A673 (cell line): ENCODE results near the gene ATG4B. TPM values are rescaled to one million over a fixed set of nuclear protein-coding genes. Genes with fewer than 3 reads are reported as not detected.

Source experiments
- BruUV-seq: library from RNA; stranded (reverse); fragments of 400-500 nt; replicated peaks from 2 replicates; lab custom pipeline; 2021; lab: Mats Ljungman, UMichigan
- CTCF ChIA-PET: fragments of 300-600 bp; sonication (Branson Sonifier 250); formaldehyde crosslinking; loops from one replicate; lab custom pipeline; 2022; ENCODE audit warnings: antibody characterized with exemption; lab: Charles Lee
- POLR2A ChIA-PET: fragments of 300-600 bp; sonication (Branson Sonifier 250); formaldehyde crosslinking; loops from one replicate; lab custom pipeline; 2022; ENCODE audit warnings: antibody characterized with exemption; ENCODE audit not compliant: low non-redundant PET; lab: Charles Lee
- DNase-seq: peaks from one replicate; pipeline ENCODE4 v3.0.0-alpha.2; 2015; ENCODE audit warnings: low spot score
- H3K27ac ChIP-seq: fragments of 200-600 bp; sonication (generic); 2 replicates; pipeline ENCODE4 v1.5.1; 2016; ENCODE audit warnings: mixed run types, low read depth, mild to moderate bottlenecking, mixed read lengths, antibody characterized with exemption, low read length; ENCODE audit not compliant: poor library complexity, severe bottlenecking
- H3K27me3 ChIP-seq: fragments of 200-600 bp; sonication (generic); replicated peaks from 2 replicates; pipeline ENCODE4 v1.6.1; 2017; ENCODE audit warnings: mixed run types, low read depth, mild to moderate bottlenecking, mixed read lengths, antibody characterized with exemption, low read length; ENCODE audit not compliant: insufficient read depth, poor library complexity
- H3K36me3 ChIP-seq: fragments of 200-600 bp; sonication (generic); 2 replicates; pipeline ENCODE4 v1.6.1; 2016; ENCODE audit warnings: mixed run types, mild to moderate bottlenecking, mixed read lengths, antibody characterized with exemption, low read length; ENCODE audit not compliant: insufficient read depth, poor library complexity, severe bottlenecking
- H3K4me1 ChIP-seq: fragments of 200-600 bp; sonication (generic); 2 replicates; pipeline ENCODE4 v1.6.1; 2017; ENCODE audit warnings: mixed run types, mild to moderate bottlenecking, mixed read lengths, antibody characterized with exemption, low read length; ENCODE audit not compliant: insufficient read depth, poor library complexity, severe bottlenecking
- H3K4me3 ChIP-seq: fragments of 200-600 bp; sonication (generic); 2 replicates; pipeline ENCODE4 v1.5.1; 2016; ENCODE audit warnings: low read depth, mixed run types, mild to moderate bottlenecking, mixed read lengths, low read length; ENCODE audit not compliant: poor library complexity, severe bottlenecking
- H3K9me3 ChIP-seq: fragments of 200-600 bp; sonication (generic); 2 replicates; pipeline ENCODE4 v1.6.1; 2016; ENCODE audit warnings: mixed run types, low read depth, mild to moderate bottlenecking, mixed read lengths, antibody characterized with exemption, low read length; ENCODE audit not compliant: poor library complexity, severe bottlenecking
- EZH2 ChIP-seq: fragments of 200-600 bp; sonication (generic); IDR thresholded peaks from 2 replicates; pipeline ENCODE4 v1.6.1; 2017; ENCODE audit warnings: borderline replicate concordance, low read depth, mild to moderate bottlenecking, mixed read lengths, antibody characterized with exemption, low read length; ENCODE audit not compliant: poor library complexity, severe bottlenecking
- intact Hi-C: fragments of 100-400 bp; cut with micrococcal nuclease; formaldehyde crosslinking; loops from one replicate; pipeline ENCODE4 v1.10.0; 2022; ENCODE audit not compliant: unreplicated experiment
- total RNA-seq: library from RNA; stranded (reverse); gene quantifications from 2 replicates; pipeline ENCODE4 v1.2.3, GENCODE V29; 2021
- TF ChIP-seq, protein P1 (sequence below): fragments of 300-800, 200-600 bp; sonication (generic); conservative IDR thresholded peaks from 2 replicates; pipeline ENCODE4 v1.5.1; 2017; ENCODE audit warnings: low read depth, mild to moderate bottlenecking, antibody characterized with exemption, low read length, moderate library complexity, mixed read lengths

ATG4B gene
- total RNA-seq, 1 experiment from 2014 or later, result 102 TPM

DNA sequence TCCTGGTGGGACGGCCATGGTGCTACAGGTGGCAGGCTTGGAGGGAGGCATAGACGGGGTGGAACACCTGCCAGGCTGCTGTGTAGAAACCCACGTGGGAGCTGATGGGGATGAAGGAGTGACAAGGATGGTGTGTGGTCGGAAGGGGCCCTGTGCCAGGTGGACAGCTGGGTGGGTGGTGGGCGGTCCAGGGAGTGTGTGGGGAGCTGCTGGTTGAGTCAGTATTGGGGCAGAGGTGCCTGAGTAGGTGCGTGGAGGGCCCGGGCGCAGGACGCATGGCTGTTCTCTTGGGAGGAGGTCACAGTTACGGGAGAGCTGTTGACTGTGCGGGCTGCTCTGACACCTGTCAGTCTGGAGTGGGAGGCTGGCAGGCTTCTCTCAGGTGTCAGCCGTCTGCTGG is 84.4 kb downstream of the ATG4B start:
- intact Hi-C loops, result no loop called here
- H3K4me3 ChIP-seq, result no peak overlapping the region
- POLR2A ChIA-PET, result no interaction called here
- H3K27me3 ChIP-seq, result no peaks in the 10 kb centered on the region
- H3K4me1 ChIP-seq, result no peaks in the 10 kb centered on the region
- no peak overlapping the region for H3K27ac ChIP-seq
- H3K36me3 ChIP-seq, result peaks cover 51% of the 10 kb centered on the region
- H3K9me3 ChIP-seq, result peaks cover 13% of the 10 kb centered on the region
- BruUV-seq, result no TSS peak
- DNase-seq, result no peak
- CTCF ChIA-PET, result no interaction called here
- TF ChIP-seq, protein P1, sequence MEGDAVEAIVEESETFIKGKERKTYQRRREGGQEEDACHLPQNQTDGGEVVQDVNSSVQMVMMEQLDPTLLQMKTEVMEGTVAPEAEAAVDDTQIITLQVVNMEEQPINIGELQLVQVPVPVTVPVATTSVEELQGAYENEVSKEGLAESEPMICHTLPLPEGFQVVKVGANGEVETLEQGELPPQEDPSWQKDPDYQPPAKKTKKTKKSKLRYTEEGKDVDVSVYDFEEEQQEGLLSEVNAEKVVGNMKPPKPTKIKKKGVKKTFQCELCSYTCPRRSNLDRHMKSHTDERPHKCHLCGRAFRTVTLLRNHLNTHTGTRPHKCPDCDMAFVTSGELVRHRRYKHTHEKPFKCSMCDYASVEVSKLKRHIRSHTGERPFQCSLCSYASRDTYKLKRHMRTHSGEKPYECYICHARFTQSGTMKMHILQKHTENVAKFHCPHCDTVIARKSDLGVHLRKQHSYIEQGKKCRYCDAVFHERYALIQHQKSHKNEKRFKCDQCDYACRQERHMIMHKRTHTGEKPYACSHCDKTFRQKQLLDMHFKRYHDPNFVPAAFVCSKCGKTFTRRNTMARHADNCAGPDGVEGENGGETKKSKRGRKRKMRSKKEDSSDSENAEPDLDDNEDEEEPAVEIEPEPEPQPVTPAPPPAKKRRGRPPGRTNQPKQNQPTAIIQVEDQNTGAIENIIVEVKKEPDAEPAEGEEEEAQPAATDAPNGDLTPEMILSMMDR, result no peak
- no peak for TF ChIP-seq EZH2

GRCh38 chr2:241722896-241723454 is 85.5 kb downstream of the ATG4B start:
- no TSS peak for BruUV-seq
- no peak for TF ChIP-seq EZH2
- TF ChIP-seq, protein P1, result no peak
- Histone ChIP-seq H3K9me3 (peaks cover 13% of the 10 kb centered on the region), H3K36me3 (peaks cover 49% of the 10 kb centered on the region), H3K27ac (no peak overlapping the region), H3K4me1 (no peaks in the 10 kb centered on the region), H3K4me3 (no peak overlapping the region), H3K27me3 (no peaks in the 10 kb centered on the region)
- no peak for DNase-seq
- intact Hi-C loops, result no loop called here
- ChIA-PET POLR2A (no interaction called here), CTCF (no interaction called here)

Other genes starting within 250 kb of the ATG4B start
- gene STK25, start 129.1 kb upstream of the ATG4B start, total RNA-seq, result 171 and 190 TPM in 2 replicates
- gene BOK, start 78.9 kb upstream of the ATG4B start, total RNA-seq, result 2.7 and 4.0 TPM in 2 replicates
- 82.0 and 84.9 TPM in 2 replicates for gene THAP4, start 535 bp upstream of the ATG4B start, total RNA-seq
- gene DTYMK, start 49.1 kb downstream of the ATG4B start, total RNA-seq, result 139 TPM in 2 replicates
- 70.3 and 75.5 TPM in 2 replicates for gene ING5, start 64.3 kb downstream of the ATG4B start, total RNA-seq
- gene D2HGDH, start 96.9 kb downstream of the ATG4B start, total RNA-seq, result 30.7 and 44.3 TPM in 2 replicates
- 5.0 and 5.3 TPM in 2 replicates for gene GAL3ST2, start 139.1 kb downstream of the ATG4B start, total RNA-seq
- gene NEU4, start 171.5 kb downstream of the ATG4B start, total RNA-seq, result 38.5 and 48.4 TPM in 2 replicates
- 0.34 and 0.35 TPM in 2 replicates for gene PDCD1, start 221.2 kb downstream of the ATG4B start, total RNA-seq
- gene RTP5, start 232.0 kb downstream of the ATG4B start, total RNA-seq, result 0.20 TPM in 1 of 2 replicates, not detected in the other